ENCODE results near the gene NDUFV3. TPM values are rescaled to one million over a fixed set of nuclear protein-coding genes. Genes with fewer than 3 reads are reported as not detected.
A peak's percentile ranks its signal among the peaks of the same experiment; 100 is the strongest.
"Not testable (repeated sequence)": the region's sequence is repeated elsewhere in the genome, so short reads cannot be mapped to it uniquely, and the experiment has no call there.

NDUFV3 gene
- total and polyA plus RNA-seq, 8 donors, result 36.6 to 50.3 (median 42.9) TPM

DNA sequence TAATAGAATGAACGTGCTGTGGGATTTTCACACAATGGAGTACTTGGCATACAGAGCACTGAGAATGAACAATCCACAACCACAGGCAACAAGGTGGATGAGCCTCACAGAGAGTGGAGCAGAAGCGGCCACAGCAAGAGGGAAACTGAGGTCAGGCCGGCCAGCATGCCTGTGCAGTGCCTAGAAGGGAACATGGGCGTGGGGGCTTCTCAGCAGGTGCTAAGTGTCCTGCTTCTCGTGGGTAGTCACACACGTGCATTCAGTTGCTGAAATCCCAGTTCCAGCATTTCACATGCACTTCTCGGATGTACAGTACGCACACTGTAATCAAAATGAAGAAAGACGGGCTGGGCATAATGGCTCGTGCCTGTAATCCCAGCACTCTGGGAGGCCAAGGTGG, 46.9 kb upstream of the NDUFV3 start:
- no peaks in the 10 kb centered on the region for H3K9me3 ChIP-seq
- no peak for ATAC-seq

DNA sequence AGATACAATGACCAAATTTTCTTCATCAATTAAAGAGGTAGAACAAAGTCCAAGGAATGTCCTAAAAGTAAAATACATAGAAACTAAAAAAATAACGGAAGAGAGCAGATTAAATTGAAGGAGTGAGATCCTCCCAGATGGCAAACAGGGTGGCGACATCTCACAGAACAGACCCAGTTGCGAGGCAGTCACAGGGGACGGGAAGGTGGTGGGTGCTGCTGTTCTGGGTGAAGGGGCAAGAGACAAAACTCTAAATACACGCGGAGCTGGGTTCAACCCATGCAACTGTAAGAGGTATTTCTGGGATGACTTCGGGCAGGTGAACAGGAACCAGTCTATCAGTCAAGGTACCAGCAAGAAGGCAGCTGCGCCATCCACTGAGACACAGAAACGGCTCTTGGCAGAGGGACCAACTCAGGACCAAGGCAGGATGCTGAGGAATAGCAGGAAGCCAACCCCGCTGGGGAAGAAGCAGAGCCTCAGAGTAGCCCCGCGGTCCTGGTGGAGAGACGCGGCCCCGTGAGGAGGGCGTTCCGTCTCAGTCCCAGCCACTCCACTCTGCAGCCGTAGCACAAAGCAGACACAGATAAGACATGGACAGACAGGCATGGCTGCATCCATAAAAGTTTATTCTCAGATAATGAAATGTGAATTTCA, 45.9 kb upstream of the NDUFV3 start:
- no peak overlapping the region for H3K4me3 ChIP-seq
- DNase-seq, result peak in 1 of 4 donors; percentile 28
- intact Hi-C loops (cut with DNase I), result no loop called here
- H3K36me3 ChIP-seq, result peaks cover 0 to 92% of the 10 kb centered on the region in 2 donors
- TF ChIP-seq, protein P1, sequence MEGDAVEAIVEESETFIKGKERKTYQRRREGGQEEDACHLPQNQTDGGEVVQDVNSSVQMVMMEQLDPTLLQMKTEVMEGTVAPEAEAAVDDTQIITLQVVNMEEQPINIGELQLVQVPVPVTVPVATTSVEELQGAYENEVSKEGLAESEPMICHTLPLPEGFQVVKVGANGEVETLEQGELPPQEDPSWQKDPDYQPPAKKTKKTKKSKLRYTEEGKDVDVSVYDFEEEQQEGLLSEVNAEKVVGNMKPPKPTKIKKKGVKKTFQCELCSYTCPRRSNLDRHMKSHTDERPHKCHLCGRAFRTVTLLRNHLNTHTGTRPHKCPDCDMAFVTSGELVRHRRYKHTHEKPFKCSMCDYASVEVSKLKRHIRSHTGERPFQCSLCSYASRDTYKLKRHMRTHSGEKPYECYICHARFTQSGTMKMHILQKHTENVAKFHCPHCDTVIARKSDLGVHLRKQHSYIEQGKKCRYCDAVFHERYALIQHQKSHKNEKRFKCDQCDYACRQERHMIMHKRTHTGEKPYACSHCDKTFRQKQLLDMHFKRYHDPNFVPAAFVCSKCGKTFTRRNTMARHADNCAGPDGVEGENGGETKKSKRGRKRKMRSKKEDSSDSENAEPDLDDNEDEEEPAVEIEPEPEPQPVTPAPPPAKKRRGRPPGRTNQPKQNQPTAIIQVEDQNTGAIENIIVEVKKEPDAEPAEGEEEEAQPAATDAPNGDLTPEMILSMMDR (IDR thresholded peaks at IDR 0.05), result no peak
- H3K27me3 ChIP-seq, result no peaks in the 10 kb centered on the region
- H3K27ac ChIP-seq, result no peak overlapping the region
- no peak for ATAC-seq
- H3K9me3 ChIP-seq, result no peaks in the 10 kb centered on the region
- peaks cover 0 to 11% of the 10 kb centered on the region in 2 donors for H3K4me1 ChIP-seq

More for the DNA sequence above, 46.9 kb upstream of the NDUFV3 start:
- Histone ChIP-seq H3K4me3 (no peak overlapping the region), H3K36me3 (peaks cover 0 to 92% of the 10 kb centered on the region in 2 donors), H3K27ac (no peak overlapping the region), H3K4me1 (peaks cover 0 to 11% of the 10 kb centered on the region in 2 donors), H3K27me3 (no peaks in the 10 kb centered on the region)
- TF ChIP-seq, protein P1 (IDR thresholded peaks at IDR 0.05), result no peak
- peak in 2 of 4 donors; percentile 23 to 24 for DNase-seq
- intact Hi-C loops (cut with DNase I), result no loop called here

DNA sequence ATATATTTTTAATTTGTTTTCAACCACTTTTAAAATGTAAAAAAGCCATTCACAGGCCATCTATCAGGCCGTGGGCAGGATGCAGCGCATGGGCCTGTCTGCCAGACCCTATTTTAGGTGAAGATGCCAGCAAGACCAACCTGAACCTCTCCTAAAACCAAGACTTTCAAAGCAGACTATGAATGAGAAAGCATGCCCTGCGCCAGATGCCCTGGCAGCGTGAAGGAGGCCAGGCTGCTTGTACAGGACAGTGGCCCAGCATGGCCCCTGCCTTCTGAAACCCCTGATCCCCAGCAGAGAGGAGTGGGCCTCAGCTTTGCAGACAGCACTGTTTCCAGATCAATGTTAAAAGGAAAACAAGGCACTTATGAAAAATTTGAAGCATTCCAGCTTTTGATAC, 45.4 kb upstream of the NDUFV3 start:
- Histone ChIP-seq H3K4me3 (no peak overlapping the region), H3K36me3 (peaks cover 0 to 92% of the 10 kb centered on the region in 2 donors), H3K9me3 (no peaks in the 10 kb centered on the region), H3K27me3 (no peaks in the 10 kb centered on the region), H3K27ac (no peak overlapping the region), H3K4me1 (peaks cover 0 to 11% of the 10 kb centered on the region in 2 donors)
- peak in 1 of 4 donors; percentile 36 for DNase-seq
- ATAC-seq, result no peak
- TF ChIP-seq, protein P1 (IDR thresholded peaks at IDR 0.05), result no peak
- intact Hi-C loops (cut with DNase I), result no loop called here

DNA sequence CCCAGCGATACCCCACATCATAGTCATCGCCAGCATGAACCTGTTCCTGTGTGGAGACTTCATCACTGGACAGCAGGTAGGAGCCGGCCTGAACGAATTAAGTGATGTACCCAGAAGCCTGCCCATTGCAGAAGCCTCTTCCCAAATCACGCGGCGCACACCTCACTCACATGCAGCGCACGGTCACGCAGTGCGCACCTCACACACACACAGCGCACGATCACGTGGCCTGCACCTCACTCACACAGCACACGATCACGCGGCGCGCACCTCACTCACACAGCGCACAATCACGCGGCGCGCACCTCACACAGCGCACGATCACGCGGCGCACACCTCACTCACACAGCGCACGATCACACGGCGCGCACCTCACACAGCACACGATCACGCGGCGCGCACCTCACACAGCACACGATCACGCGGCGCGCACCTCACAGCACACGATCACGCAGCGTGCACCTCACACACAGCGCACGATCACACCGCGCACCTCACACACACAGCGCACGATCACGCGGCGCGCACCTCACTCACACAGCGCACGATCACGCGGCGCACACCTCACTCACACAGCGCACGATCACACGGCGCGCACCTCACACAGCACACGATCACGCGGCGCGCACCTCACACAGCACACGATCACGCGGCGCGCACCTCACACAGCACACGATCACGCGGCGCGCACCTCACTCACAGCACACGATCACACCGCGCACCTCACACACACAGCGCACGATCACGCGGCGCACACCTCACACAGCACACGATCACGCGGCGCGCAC, 44.8 kb upstream of the NDUFV3 start:
- H3K27ac ChIP-seq; H3K4me3 ChIP-seq; intact Hi-C loops (cut with DNase I); ATAC-seq; H3K27me3 ChIP-seq; H3K9me3 ChIP-seq: not testable (repeated sequence)
- H3K4me1 ChIP-seq, result peaks cover 0 to 11% of the 10 kb centered on the region in 2 donors
- DNase-seq, result peak in 1 of 4 donors; percentile 46
- H3K36me3 ChIP-seq, result peaks cover 0 to 93% of the 10 kb centered on the region in 2 donors

DNA sequence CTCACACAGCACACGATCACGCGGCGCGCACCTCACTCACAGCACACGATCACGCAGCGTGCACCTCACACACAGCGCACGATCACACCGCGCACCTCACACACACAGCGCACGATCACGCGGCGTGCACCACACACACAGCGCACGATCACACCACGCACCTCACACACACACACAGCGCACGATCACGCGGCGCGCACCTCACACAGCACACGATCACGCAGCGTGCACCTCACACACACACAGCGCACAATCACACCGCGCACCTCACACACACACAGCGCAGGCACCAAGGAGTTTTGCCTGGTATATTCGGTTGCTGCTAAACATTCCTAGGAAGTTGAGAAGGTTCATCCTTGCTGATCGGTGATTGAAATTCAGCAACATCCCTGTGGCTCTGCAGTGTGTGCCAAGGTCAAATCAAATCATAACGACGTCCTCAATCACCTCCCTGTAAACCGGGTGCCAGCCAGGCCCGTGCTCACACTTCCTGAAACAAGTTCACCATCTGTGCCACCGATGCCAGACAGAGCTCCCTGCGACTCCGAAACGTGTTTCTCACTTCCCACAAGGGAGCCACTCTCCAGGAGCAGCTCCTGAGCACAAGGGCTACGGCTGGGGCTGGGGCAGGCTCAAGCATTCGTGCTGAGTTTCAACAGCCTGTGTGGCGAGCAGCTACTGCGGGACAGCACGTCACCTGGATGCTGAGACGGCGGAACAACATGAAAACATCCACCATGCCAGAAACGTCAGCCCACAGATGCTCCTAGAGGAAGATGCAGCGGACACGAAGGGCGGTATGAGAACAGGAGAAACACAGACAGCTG, 44.0 kb upstream of the NDUFV3 start:
- Histone ChIP-seq H3K27ac (no peak overlapping the region), H3K36me3 (peaks cover 0 to 93% of the 10 kb centered on the region in 2 donors)
- ATAC-seq, result no peak

More for the DNA sequence above, 44.0 kb upstream of the NDUFV3 start:
- TF ChIP-seq, protein P1 (IDR thresholded peaks at IDR 0.05), result no peak
- Histone ChIP-seq H3K27me3 (no peaks in the 10 kb centered on the region), H3K4me1 (peaks cover 0 to 11% of the 10 kb centered on the region in 2 donors), H3K9me3 (no peaks in the 10 kb centered on the region), H3K4me3 (no peak overlapping the region)
- intact Hi-C loops (cut with DNase I), result no loop called here
- DNase-seq, result peak in 1 of 4 donors; percentile 70

All from left lung (tissue), 10 donors.